PC-3 (cell line): ENCODE results near the gene HSD17B13. TPM values are rescaled to one million over a fixed set of nuclear protein-coding genes. Genes with fewer than 3 reads are reported as not detected.

Source experiments
- ATAC-seq: fragments of 200-7000 bp; cut with Tn5 transposase; 2 replicates; pipeline ENCODE4 v1.9.1; 2020; ENCODE audit warnings: mild to moderate bottlenecking, moderate library complexity
- BruUV-seq: library from RNA; stranded (reverse); fragments of 400-500 nt; replicated peaks from 2 replicates; lab custom pipeline; 2021; lab: Mats Ljungman, UMichigan
- CTCF ChIA-PET: fragments of 300-600 bp; sonication (Branson Sonifier 250); formaldehyde crosslinking; loops from one replicate; lab custom pipeline; 2022; ENCODE audit warnings: antibody characterized with exemption; lab: Charles Lee
- POLR2A ChIA-PET: fragments of 300-600 bp; sonication (Branson Sonifier 250); formaldehyde crosslinking; loops from one replicate; lab custom pipeline; 2022; ENCODE audit warnings: antibody characterized with exemption; ENCODE audit not compliant: unreplicated experiment; lab: Charles Lee
- DNase-seq: peaks from one replicate; pipeline ENCODE4 v3.0.0-alpha.2; 2015
- H2AFZ ChIP-seq: fragments of 300-600 bp; sonication (generic); 2 replicates; pipeline ENCODE4 v1.6.0; 2016; ENCODE audit warnings: antibody characterized with exemption, low read length
- H3F3A ChIP-seq: fragments of 300-600 bp; sonication (generic); one replicate; pipeline ENCODE4 v1.6.0; 2017; ENCODE audit warnings: antibody characterized with exemption, low read length, control low read depth, mild to moderate bottlenecking; ENCODE audit not compliant: unreplicated experiment
- H3K27ac ChIP-seq: fragments of 300-600 bp; sonication (generic); 2 replicates; pipeline ENCODE4 v1.5.1; 2016; ENCODE audit warnings: mild to moderate bottlenecking, low read length
- H3K27me3 ChIP-seq: fragments of 300-600 bp; sonication (generic); 2 replicates; pipeline ENCODE4 v1.6.1; 2016; ENCODE audit warnings: low read length, mixed read lengths
- H3K36me3 ChIP-seq: fragments of 300-600 bp; sonication (generic); 2 replicates; pipeline ENCODE4 v1.6.1; 2016; ENCODE audit warnings: low read depth, mixed run types, low read length, mixed read lengths
- H3K4me1 ChIP-seq: fragments of 300-600 bp; sonication (generic); 2 replicates; pipeline ENCODE4 v1.5.1; 2016; ENCODE audit warnings: low read length; ENCODE audit not compliant: insufficient read depth
- H3K4me2 ChIP-seq: fragments of 300-600 bp; sonication (generic); 2 replicates; pipeline ENCODE4 v1.6.0; 2016; ENCODE audit warnings: low read length
- H3K4me3 ChIP-seq: fragments of 300-600 bp; sonication (generic); 2 replicates; pipeline ENCODE4 v1.5.1; 2016; ENCODE audit warnings: mild to moderate bottlenecking, low read length, mixed read lengths
- H3K79me2 ChIP-seq: fragments of 300-600 bp; sonication (generic); 2 replicates; pipeline ENCODE4 v1.6.1; 2017; ENCODE audit warnings: low read length, mixed read lengths
- H3K9ac ChIP-seq: fragments of 300-600 bp; sonication (generic); 2 replicates; pipeline ENCODE4 v1.6.0; 2016; ENCODE audit warnings: mild to moderate bottlenecking, low read length
- H3K9me2 ChIP-seq: fragments of 300-600 bp; sonication (generic); replicated peaks from 2 replicates; pipeline ENCODE4 v1.6.1; 2016; ENCODE audit warnings: mixed run types, low read length, mixed read lengths
- H3K9me3 ChIP-seq: fragments of 300-600 bp; sonication (generic); 2 replicates; pipeline ENCODE4 v1.6.1; 2016; ENCODE audit warnings: low read length, mixed read lengths
- H4K20me1 ChIP-seq: fragments of 300-600 bp; sonication (generic); 2 replicates; pipeline ENCODE4 v1.6.1; 2016; ENCODE audit warnings: low read length, mixed read lengths
- EZH2 ChIP-seq: fragments of 300-600 bp; sonication (generic); IDR thresholded peaks from one replicate; pipeline ENCODE4 v1.6.1; 2017; ENCODE audit warnings: antibody characterized with exemption, mild to moderate bottlenecking, low read length; ENCODE audit not compliant: unreplicated experiment
- EZH2phosphoT487 ChIP-seq: fragments of 300-600 bp; sonication (generic); IDR thresholded peaks from 2 replicates; pipeline ENCODE4 v1.6.1; 2018; ENCODE audit warnings: mild to moderate bottlenecking, antibody characterized with exemption, low read length, borderline replicate concordance
- intact Hi-C: fragments of 100-400 bp; cut with micrococcal nuclease; formaldehyde crosslinking; loops from 2 replicates; pipeline ENCODE4 v1.9.0; 2023
- microRNA-seq: library from miRNA; unstranded; fragments of <30 nt; microRNA quantifications from one replicate; pipeline ENCODE4 v1.1.0, GENCODE V29; 2020; ENCODE audit not compliant: unreplicated experiment
- total RNA-seq: library from RNA; depleted of rRNA; stranded (reverse); fragments of >200 nt; gene quantifications from 2 replicates; pipeline ENCODE4 v1.2.3, GENCODE V29; 2014; rRNA removed
- TF ChIP-seq, protein P1 (sequence below): fragments of 300-600 bp; sonication (generic); conservative IDR thresholded peaks from 2 replicates; pipeline ENCODE4 v1.5.1; 2017; ENCODE audit warnings: antibody characterized with exemption, low read depth, mild to moderate bottlenecking, low read length

The HSD17B13 gene
- total RNA-seq, 1 experiment from 2014 or later: 0.18 TPM

DNA sequence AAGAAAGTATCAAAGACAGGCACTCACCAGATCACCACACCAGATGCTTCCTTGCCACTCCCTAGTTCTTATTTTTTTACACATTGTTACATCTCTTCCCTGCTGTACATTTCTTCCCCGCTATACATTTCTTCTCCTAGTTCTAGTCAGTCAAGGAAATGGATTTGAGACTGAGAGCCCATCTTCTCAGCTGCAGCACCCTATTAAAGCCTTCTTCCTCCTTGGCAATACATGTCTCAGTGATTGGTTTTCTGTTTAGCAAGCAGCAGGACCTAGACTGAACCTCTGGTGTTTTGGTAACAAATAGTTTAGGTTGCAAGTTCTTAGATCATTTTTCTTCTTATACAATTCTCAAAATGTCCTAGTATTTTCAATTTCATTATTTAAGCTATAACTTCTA is 66.9 kb downstream of the HSD17B13 start:
- H2AFZ ChIP-seq: no peak overlapping the region
- no TSS peak for BruUV-seq
- H4K20me1 ChIP-seq: no peaks in the 10 kb centered on the region
- no peak overlapping the region for H3K4me2 ChIP-seq
- no peaks in the 10 kb centered on the region for H3F3A ChIP-seq
- ATAC-seq (no peak), DNase-seq (no peak)
- H3K9me2 ChIP-seq: no peaks in the 10 kb centered on the region
- TF ChIP-seq EZH2phosphoT487 (no peak), EZH2 (no peak)
- TF ChIP-seq, protein P1, sequence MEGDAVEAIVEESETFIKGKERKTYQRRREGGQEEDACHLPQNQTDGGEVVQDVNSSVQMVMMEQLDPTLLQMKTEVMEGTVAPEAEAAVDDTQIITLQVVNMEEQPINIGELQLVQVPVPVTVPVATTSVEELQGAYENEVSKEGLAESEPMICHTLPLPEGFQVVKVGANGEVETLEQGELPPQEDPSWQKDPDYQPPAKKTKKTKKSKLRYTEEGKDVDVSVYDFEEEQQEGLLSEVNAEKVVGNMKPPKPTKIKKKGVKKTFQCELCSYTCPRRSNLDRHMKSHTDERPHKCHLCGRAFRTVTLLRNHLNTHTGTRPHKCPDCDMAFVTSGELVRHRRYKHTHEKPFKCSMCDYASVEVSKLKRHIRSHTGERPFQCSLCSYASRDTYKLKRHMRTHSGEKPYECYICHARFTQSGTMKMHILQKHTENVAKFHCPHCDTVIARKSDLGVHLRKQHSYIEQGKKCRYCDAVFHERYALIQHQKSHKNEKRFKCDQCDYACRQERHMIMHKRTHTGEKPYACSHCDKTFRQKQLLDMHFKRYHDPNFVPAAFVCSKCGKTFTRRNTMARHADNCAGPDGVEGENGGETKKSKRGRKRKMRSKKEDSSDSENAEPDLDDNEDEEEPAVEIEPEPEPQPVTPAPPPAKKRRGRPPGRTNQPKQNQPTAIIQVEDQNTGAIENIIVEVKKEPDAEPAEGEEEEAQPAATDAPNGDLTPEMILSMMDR: no peak
- no peak overlapping the region for H3K27ac ChIP-seq
- no peak overlapping the region for H3K4me3 ChIP-seq
- intact Hi-C loops: no loop called here
- H3K9me3 ChIP-seq: 0 out of 2 replicates have a peak, but pooled peaks cover 5% of the 10 kb centered on the region
- H3K4me1 ChIP-seq: no peaks in the 10 kb centered on the region
- H3K79me2 ChIP-seq: no peaks in the 10 kb centered on the region
- ChIA-PET POLR2A (no interaction called here), CTCF (no interaction called here)
- no peak overlapping the region for H3K9ac ChIP-seq
- H3K27me3 ChIP-seq: no peaks in the 10 kb centered on the region
- no peaks in the 10 kb centered on the region for H3K36me3 ChIP-seq

Small RNA genes within 50 kb of the gene (microRNA-seq; reads per million reads assigned to microRNA genes)
- gene MIR5705: not detected

Other genes with a start within 250 kb of the HSD17B13 start
- gene KLHL8, start 102.3 kb downstream of the HSD17B13 start, total RNA-seq: 5.6 and 12.7 TPM in 2 replicates
- gene HSD17B11, start 68.3 kb upstream of the HSD17B13 start, total RNA-seq: 4.7 and 4.9 TPM in 2 replicates
- 7.5 and 14.7 TPM in 2 replicates for gene NUDT9, start 99.7 kb upstream of the HSD17B13 start, total RNA-seq
- gene SPARCL1, start 206.5 kb upstream of the HSD17B13 start, total RNA-seq: not detected in 2 replicates